ENCODE data around the gene HMGCS2. TPM values are rescaled to one million over a fixed set of nuclear protein-coding genes. Genes with fewer than 3 reads are reported as not detected.

The HMGCS2 gene
- total RNA-seq, 2 donors from 2014 or later, result not detected

DNA sequence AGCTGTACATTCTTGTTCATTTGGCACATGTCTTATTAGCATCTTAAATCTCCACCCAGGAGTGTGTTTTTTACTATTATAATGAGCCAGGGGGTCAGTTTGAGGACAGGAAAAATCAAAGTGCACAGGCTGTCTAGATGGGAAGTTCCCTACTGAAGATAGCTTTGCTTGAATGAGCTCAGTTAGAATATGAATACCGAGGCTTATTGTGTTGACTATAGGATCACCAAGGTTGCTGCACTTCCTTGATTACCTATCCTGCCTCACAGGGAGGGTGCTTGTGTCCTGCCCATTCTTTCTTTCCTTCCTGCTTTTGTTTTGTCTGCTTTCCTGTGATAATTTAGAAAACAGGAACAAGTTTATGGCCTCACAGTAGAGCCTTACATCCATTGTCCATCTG, 40.7 kb downstream of the HMGCS2 start:
- ATAC-seq (no peak), DNase-seq (no peak)
- H3K36me3 Mint-ChIP-seq (ENCODE audit: low read depth), result no peaks in the 10 kb centered on the region
- H3K27ac Mint-ChIP-seq, result no peak overlapping the region
- H3K9me3 ChIP-seq (ENCODE audit: control insufficient read depth, low read length, poor library complexity, severe bottlenecking), result no peaks in the 10 kb centered on the region
- no peaks in the 10 kb centered on the region for H3K27me3 Mint-ChIP-seq
- H3K4me1 Mint-ChIP-seq, result no peaks in the 10 kb centered on the region
- no peak overlapping the region for H3K4me3 Mint-ChIP-seq

DNA sequence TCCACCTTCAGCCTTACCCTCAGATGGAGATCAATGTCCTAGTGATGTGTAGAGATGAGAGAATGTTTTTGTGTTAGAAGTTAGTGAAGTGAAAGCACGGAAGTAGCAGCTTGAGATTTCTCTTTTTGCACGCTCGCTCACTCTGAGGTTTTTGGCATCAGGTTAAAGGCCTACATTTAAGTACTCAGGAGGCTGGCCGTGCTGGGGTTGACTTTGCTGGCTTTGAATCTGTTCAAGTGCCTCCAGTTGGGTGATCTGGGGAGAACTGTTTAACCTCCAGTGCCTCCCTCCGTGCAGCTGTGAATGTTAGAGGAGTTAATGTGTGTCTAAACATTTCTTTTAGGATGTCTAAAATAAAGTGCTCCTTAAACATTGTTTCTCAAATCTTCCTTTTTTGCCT, 43.1 kb downstream of the HMGCS2 start:
- no peak overlapping the region for H3K27ac Mint-ChIP-seq
- H3K36me3 Mint-ChIP-seq (ENCODE audit: low read depth), result no peaks in the 10 kb centered on the region
- no peaks in the 10 kb centered on the region for H3K27me3 Mint-ChIP-seq
- H3K9me3 ChIP-seq (ENCODE audit: control insufficient read depth, low read length, poor library complexity, severe bottlenecking), result no peaks in the 10 kb centered on the region
- DNase-seq (no peak), ATAC-seq (no peak)
- H3K4me3 Mint-ChIP-seq, result no peak overlapping the region
- no peaks in the 10 kb centered on the region for H3K4me1 Mint-ChIP-seq

DNA sequence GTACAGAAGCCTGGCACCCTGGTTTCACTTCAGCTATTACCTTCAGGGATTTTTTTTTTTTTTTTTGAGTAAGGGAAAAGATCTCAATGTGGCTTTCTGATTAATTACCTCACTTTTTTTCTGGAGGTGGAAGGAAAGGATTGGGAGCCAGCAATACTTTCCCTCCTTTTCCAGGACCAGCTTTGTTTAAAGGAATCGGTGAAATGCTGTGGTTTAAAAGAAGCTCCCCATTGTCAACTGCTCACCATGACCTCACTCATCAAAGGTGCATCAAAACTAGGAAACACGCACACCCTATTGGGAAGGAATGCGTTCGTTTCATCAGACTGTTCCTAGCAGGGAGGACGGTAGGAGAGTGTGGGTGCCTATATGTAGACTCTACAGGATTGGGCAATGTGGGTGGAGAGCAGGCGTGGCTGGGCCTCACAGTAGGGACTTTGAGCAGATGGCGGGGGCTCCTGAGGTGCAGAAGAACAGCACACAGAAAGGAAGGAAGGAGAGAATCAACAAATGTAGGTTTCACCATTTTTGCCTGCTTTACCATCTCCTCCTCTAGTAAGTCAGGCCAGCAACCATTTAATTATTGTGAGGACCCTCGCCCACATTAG, 44.0 kb downstream of the HMGCS2 start:
- no peak for ATAC-seq
- no peak for DNase-seq
- Mint-ChIP-seq H3K27me3 (no peaks in the 10 kb centered on the region), H3K4me1 (no peaks in the 10 kb centered on the region), H3K36me3 (ENCODE audit: low read depth) (no peaks in the 10 kb centered on the region), H3K27ac (no peak overlapping the region), H3K4me3 (no peak overlapping the region)
- H3K9me3 ChIP-seq (ENCODE audit: control insufficient read depth, low read length, poor library complexity, severe bottlenecking), result no peaks in the 10 kb centered on the region

DNA sequence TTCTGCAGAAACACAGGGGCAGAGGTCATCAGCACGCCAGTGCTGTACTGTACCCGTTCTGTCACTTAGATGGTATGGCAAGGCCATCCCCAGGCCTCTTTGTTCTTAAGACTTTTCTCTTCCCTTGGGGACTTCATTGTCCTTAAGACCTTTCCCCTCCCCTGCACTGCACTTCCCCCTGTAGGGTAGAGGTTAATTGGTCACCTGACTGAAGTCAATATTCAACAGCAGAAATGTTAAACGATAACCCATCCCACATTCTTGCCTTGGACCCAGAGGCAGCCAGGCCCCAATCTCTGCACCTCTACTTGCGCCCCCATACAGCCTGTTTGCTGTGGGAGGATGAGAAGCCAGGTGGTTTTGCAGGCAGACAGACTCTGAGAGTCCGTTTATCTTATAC, 46.8 kb downstream of the HMGCS2 start:
- H3K27me3 Mint-ChIP-seq, result no peaks in the 10 kb centered on the region
- no peak overlapping the region for H3K4me3 Mint-ChIP-seq
- ATAC-seq (no peak), DNase-seq (no peak)
- no peaks in the 10 kb centered on the region for H3K36me3 Mint-ChIP-seq (ENCODE audit: low read depth)
- no peak overlapping the region for H3K27ac Mint-ChIP-seq
- no peaks in the 10 kb centered on the region for H3K9me3 ChIP-seq (ENCODE audit: control insufficient read depth, low read length, poor library complexity, severe bottlenecking)
- H3K4me1 Mint-ChIP-seq, result no peaks in the 10 kb centered on the region

DNA sequence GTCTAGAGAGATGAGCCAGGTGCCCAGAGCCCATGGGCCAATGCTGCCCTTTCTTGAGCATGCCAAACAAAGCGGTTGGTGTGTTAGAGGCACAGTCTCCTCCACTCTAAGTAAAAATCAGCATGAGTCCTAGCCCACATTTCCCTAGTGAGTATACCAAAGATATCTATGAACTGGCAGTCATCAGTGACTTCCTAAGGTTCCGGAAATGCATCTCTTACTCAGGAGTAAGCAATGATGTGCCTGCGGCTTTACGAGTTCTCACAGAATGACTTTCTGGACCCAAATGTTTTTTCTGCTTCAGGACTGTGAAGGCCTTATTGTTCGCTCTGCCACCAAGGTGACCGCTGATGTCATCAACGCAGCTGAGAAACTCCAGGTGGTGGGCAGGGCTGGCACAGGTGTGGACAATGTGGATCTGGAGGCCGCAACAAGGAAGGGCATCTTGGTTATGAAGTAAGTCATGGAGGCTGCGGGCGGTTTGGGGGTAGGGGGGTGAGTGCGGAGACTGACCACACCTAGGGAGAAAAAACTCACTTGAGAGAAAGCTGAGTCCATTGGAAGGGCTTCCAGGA, 47.8 kb downstream of the HMGCS2 start:
- DNase-seq (no peak), ATAC-seq (no peak)
- no peaks in the 10 kb centered on the region for H3K9me3 ChIP-seq (ENCODE audit: control insufficient read depth, low read length, poor library complexity, severe bottlenecking)
- Mint-ChIP-seq H3K27ac (no peak overlapping the region), H3K4me1 (no peaks in the 10 kb centered on the region), H3K27me3 (peaks cover 5% of the 10 kb centered on the region), H3K4me3 (no peak overlapping the region), H3K36me3 (ENCODE audit: low read depth) (no peaks in the 10 kb centered on the region)

DNA sequence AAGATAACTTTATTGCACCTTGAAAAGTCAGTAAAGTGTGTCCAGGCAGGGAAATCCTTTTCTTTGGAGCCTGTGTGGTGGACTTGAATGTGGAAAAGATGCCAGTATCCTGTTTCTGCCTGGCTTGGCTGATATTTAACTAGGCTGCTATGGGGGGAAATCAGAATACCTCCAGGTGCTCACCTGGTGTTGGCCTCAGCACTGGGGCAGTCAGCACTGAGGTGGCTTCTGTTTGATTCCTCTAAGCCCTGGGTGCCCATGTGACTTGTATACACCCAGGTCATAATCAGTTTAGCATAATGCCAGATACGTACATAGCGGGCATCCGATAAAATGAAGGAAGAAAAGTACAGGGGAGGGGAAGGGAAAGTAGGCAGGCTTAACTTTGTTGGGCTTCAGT, 49.7 kb downstream of the HMGCS2 start:
- H3K36me3 Mint-ChIP-seq (ENCODE audit: low read depth), result no peaks in the 10 kb centered on the region
- no peak for DNase-seq
- ATAC-seq, result no peak
- H3K4me1 Mint-ChIP-seq, result no peaks in the 10 kb centered on the region
- no peak overlapping the region for H3K27ac Mint-ChIP-seq
- H3K9me3 ChIP-seq (ENCODE audit: control insufficient read depth, low read length, poor library complexity, severe bottlenecking), result no peaks in the 10 kb centered on the region
- H3K27me3 Mint-ChIP-seq, result peaks cover 12% of the 10 kb centered on the region
- H3K4me3 Mint-ChIP-seq, result no peak overlapping the region

DNA sequence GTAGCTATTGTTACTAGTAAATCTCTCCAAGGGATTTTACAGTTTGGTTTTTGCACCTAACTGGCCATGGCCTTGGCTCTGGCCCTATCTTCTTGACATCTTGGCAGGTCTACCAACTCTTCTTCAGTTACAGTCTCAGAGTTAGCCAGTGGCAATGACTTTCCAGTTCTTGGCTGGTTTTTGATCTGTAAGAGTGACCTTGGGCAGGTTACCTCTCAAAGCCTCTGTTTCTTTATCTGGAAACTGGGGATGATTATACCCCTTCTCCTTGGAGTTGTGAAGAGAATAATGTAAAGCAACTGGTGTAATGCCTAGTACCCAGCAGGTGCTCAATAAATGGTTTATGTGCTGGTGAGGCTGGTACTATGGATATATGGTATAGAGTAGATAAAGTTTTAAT, 50.3 kb downstream of the HMGCS2 start:
- DNase-seq (no peak), ATAC-seq (no peak)
- Mint-ChIP-seq H3K27me3 (peaks cover 15% of the 10 kb centered on the region), H3K4me1 (no peaks in the 10 kb centered on the region), H3K27ac (no peak overlapping the region), H3K36me3 (ENCODE audit: low read depth) (no peaks in the 10 kb centered on the region), H3K4me3 (no peak overlapping the region)
- no peaks in the 10 kb centered on the region for H3K9me3 ChIP-seq (ENCODE audit: control insufficient read depth, low read length, poor library complexity, severe bottlenecking)

DNA sequence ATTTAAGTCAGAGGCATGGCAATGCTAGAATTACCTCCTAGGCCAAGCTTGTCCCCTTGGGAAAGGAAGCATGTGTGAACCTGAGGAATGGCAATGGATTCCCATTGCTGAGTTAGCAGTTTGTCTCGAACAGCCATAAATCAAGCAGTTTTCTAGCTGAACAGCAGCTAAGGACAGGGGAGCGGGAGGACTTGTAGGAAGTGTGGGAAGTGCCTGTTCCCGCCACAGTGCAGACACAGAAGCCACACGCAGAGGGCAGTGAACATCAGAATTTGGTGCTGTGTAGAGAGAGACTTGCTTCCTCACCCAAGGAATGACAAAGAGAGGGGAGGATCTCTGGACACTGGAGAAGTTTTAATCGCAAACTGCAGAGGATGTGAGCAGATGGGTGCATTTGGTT, 53.2 kb downstream of the HMGCS2 start:
- no peak overlapping the region for H3K4me3 Mint-ChIP-seq
- H3K27me3 Mint-ChIP-seq, result peaks cover 34% of the 10 kb centered on the region
- H3K27ac Mint-ChIP-seq, result no peak overlapping the region
- no peak for DNase-seq
- H3K9me3 ChIP-seq (ENCODE audit: control insufficient read depth, low read length, poor library complexity, severe bottlenecking), result no peaks in the 10 kb centered on the region
- H3K4me1 Mint-ChIP-seq, result peaks cover 10% of the 10 kb centered on the region
- ATAC-seq, result no peak
- H3K36me3 Mint-ChIP-seq (ENCODE audit: low read depth), result no peaks in the 10 kb centered on the region

DNA sequence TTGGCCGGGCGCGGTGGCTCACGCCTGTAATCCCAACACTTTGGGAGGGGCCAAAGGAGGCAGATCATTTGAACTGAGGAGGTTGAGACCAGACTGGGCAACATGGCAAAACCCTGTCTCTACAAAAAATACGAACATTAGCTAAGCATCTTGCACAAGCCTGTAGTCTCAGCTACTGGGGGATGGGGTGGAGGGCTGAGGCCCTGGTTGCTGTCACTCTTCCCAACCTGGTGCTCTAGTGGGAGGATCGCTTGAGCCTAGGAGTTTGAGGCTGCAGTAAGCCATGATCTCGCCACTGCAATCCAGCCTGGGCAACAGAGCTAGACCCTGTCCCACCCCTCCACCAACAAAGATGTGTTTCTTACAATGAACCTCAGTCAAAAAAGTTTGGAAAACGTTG, 54.1 kb downstream of the HMGCS2 start:
- peaks cover 44% of the 10 kb centered on the region for H3K27me3 Mint-ChIP-seq
- no peak overlapping the region for H3K27ac Mint-ChIP-seq
- DNase-seq (no peak), ATAC-seq (no peak)
- no peaks in the 10 kb centered on the region for H3K36me3 Mint-ChIP-seq (ENCODE audit: low read depth)
- H3K4me1 Mint-ChIP-seq, result peaks cover 10% of the 10 kb centered on the region
- no peaks in the 10 kb centered on the region for H3K9me3 ChIP-seq (ENCODE audit: control insufficient read depth, low read length, poor library complexity, severe bottlenecking)
- H3K4me3 Mint-ChIP-seq, result no peak overlapping the region

DNA sequence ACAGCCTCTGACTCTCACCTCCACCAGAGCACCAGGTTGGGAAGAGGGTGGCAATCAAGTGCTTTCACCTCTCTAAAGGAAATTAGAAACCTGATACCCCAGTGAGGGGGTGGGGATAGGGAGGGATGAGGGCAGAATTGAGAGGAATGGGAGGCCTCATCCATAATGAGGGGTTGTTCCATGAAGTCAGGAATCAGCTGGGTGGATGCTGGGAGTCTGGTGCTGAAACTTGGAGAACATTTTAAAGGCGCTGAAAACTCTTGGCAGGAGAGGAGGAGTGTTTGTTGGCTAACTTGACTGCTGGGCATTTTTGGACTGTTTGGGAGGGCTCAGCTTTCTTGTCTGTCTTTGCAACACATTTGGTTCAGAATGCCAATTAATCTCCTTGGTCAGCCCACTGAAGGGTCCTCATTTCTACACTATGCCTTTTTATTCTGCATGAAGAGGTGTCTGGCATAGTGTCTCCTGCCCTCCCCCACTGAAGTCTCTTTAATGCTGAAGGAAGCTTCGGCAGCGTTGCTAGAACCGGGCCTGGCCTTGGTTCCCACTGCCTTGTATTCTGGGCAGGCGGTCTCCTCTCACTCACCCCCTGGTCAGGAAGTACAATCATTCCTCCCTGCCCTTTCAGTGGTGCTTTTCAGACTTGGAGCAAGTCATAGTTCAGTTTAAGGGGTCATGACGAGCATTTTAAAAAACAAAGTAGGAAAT, 54.8 kb downstream of the HMGCS2 start:
- no peaks in the 10 kb centered on the region for H3K9me3 ChIP-seq (ENCODE audit: control insufficient read depth, low read length, poor library complexity, severe bottlenecking)
- Mint-ChIP-seq H3K36me3 (ENCODE audit: low read depth) (no peaks in the 10 kb centered on the region), H3K27me3 (peaks cover 47% of the 10 kb centered on the region), H3K4me1 (peaks cover 10% of the 10 kb centered on the region), H3K27ac (no peak overlapping the region), H3K4me3 (peak overlapping the region; percentile 58)
- DNase-seq (no peak), ATAC-seq (no peak)

DNA sequence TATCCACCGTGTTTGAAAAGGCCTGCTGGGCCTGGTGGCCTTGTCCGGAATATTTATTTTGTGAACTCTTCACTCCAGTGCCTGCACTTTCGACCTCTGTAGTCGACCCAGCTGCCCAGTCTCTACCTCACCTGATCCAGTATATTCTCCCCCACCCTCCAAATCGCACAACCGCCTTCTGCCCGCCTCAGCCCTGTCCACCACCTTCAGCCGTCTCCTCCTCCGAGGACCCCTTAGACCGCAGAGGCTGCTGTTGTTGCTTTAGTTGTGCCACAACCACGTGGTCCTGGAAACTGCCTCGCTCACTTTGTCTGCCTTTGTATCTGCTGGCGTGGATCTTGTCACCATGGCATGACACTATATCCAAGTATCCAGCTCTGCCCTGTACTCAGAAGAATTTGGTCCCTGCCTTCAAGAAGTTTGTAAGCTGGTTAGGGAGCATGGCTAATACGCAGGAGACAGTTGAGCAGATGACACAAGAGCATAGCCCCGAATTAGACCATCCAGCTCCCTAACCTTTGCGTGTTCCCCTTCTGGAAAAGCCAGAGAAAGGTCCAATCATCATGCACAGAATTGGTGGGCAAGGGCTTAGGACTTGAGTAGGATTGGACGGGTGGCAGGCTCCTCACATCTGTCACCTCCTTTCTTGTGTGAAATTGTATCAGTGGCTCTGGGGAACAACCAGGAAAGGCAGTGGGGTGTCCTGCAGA, 55.5 kb downstream of the HMGCS2 start:
- DNase-seq (no peak), ATAC-seq (no peak)
- peaks cover 51% of the 10 kb centered on the region for H3K27me3 Mint-ChIP-seq
- H3K9me3 ChIP-seq (ENCODE audit: control insufficient read depth, low read length, poor library complexity, severe bottlenecking), result no peaks in the 10 kb centered on the region
- H3K27ac Mint-ChIP-seq, result no peak overlapping the region
- peaks cover 10% of the 10 kb centered on the region for H3K4me1 Mint-ChIP-seq
- no peaks in the 10 kb centered on the region for H3K36me3 Mint-ChIP-seq (ENCODE audit: low read depth)
- peak overlapping the region; percentile 74 for H3K4me3 Mint-ChIP-seq

DNA sequence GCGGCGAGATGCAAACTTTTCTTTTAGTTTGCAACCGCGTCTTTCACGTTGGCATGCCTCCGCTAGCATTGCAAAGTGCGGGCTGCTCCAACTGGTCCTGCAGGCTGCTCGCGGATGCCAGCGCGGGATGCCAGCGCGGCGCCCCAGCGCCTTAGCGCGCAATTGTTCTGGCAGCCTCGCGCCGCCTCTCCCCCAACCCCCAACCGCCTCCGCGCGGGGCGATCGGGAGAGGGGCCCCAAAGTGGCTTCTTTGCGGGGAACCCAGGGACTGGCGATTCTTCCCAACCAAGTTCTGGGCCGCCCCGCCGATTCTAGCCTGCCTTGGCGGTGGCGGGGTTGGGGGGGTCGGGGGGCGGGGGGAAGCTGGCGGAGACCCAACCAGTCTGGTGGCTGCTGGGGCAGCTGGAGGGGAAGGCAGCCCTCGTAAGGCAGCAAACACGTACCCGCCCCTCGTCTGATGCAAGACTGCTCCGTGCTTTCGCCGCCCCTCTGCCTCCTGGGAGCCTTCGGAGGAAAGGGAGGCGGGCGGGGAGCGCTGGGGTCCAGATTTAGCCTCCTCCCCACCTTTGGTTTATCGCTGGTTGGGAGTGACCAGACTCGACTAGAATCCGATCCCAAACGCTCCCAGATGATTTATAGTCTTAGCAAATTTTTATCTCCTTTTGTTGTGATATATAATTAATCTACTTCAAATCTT, 56.2 kb downstream of the HMGCS2 start:
- Mint-ChIP-seq H3K4me1 (peaks cover 10% of the 10 kb centered on the region), H3K4me3 (peak overlapping the region; percentile 87), H3K36me3 (ENCODE audit: low read depth) (no peaks in the 10 kb centered on the region), H3K27ac (no peak overlapping the region), H3K27me3 (peaks cover 57% of the 10 kb centered on the region)
- no peaks in the 10 kb centered on the region for H3K9me3 ChIP-seq (ENCODE audit: control insufficient read depth, low read length, poor library complexity, severe bottlenecking)
- DNase-seq (no peak), ATAC-seq (peak; percentile 45)

DNA sequence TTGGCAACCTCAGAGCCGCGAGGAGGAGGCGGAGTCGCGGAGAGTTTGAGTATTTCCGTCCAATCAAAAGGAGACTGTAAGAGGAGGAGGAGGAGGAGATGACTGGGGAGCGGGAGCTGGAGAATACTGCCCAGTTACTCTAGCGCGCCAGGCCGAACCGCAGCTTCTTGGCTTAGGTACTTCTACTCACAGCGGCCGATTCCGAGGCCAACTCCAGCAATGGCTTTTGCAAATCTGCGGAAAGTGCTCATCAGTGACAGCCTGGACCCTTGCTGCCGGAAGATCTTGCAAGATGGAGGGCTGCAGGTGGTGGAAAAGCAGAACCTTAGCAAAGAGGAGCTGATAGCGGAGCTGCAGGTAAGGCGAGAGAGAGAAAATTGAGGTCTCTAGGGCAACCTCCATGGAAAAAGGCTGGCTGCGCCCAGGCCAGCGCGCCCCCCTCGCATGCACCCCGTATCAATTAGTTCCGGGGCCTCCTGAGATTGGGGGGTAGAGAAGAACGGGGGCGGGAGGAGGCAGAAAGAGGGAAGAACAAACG, 56.8 kb downstream of the HMGCS2 start, which contains the start of gene PHGDH:
PHGDH (plus strand) TSS at position 131 of the 538 bp plus-strand sequence; CDS start at position 220, 89 bp downstream.
- Mint-ChIP-seq H3K4me1 (peaks cover 10% of the 10 kb centered on the region), H3K4me3 (peak within 1 kb of the TSS; percentile 87), H3K36me3 (ENCODE audit: low read depth) (no peaks in the 10 kb centered on the region), H3K27ac (peak within 1 kb of the TSS; percentile 3), H3K27me3 (peaks cover 62% of the 10 kb centered on the region)
- no peaks in the 10 kb centered on the region for H3K9me3 ChIP-seq (ENCODE audit: control insufficient read depth, low read length, poor library complexity, severe bottlenecking)
- DNase-seq (no peak), ATAC-seq (peak; percentile 63)

Measured in T-helper 17 cell (primary cell).